ENCODE results near the gene ADAMTS2. TPM values are rescaled to one million over a fixed set of nuclear protein-coding genes. Genes with fewer than 3 reads are reported as not detected.
"Not testable (repeated sequence)": the region's sequence is repeated elsewhere in the genome, so short reads cannot be mapped to it uniquely, and the experiment has no call there.

Gene ADAMTS2
- total and polyA plus RNA-seq, 2 donors from 2014 or later, result 2.0 to 13.6 TPM

DNA sequence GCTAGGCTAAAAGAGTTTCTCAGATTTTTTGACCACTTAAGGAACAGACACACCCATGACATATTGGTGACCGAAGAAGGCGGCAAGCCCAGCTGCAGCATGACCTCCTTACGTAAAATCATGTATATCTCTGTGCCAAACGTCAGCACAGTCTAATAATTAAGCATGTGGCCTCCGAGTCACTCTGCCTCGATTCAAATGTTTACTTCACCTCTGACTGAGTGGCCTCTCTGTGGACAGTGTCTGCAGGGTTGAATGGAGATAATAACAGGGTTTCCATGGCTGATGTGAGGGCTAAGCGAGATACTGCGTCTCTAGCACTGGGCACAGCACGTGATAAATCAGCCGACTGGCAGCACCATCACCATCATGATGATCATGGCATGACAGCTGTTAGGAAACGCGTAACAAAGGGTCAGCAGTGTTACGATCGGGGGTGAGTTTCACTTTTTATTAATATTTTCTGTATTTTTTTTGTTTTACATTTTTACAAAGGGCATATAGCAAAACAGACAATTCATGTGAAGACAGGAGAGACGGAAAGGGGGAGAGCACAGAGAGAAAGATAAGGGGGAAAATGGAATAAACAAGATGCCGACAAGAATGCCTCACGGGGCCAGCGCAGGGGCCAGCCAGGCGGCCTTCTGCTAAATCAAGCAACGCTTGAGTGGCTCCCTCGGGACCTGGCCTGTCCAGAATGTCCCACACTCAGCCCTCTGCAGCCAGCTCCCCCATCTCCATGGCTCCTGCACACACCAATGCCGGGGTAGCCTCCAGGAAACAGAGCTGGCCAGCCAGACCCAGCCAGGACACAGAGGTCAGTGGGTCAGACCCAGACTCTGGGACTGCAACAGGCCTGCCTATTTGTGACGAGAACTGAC lies 60.3 kb downstream of the ADAMTS2 start:
- H3K36me3 ChIP-seq (ENCODE audit: control insufficient read depth in 2 of 3, insufficient read depth in 3 of 3, low read length in 3 of 3), result no peaks in the 10 kb centered on the region
- peak; percentile 70 to 96 (median 77) for DNase-seq
- peak overlapping the region; percentile 51 to 75 for H3K27ac ChIP-seq (ENCODE audit: low read depth in 2 of 2, low read length in 2 of 2)
- intact Hi-C loops (cut with DNase I), result no loop called here
- H3K9ac ChIP-seq (ENCODE audit: low read length in 3 of 3), result no peak overlapping the region
- TF ChIP-seq, protein P1, sequence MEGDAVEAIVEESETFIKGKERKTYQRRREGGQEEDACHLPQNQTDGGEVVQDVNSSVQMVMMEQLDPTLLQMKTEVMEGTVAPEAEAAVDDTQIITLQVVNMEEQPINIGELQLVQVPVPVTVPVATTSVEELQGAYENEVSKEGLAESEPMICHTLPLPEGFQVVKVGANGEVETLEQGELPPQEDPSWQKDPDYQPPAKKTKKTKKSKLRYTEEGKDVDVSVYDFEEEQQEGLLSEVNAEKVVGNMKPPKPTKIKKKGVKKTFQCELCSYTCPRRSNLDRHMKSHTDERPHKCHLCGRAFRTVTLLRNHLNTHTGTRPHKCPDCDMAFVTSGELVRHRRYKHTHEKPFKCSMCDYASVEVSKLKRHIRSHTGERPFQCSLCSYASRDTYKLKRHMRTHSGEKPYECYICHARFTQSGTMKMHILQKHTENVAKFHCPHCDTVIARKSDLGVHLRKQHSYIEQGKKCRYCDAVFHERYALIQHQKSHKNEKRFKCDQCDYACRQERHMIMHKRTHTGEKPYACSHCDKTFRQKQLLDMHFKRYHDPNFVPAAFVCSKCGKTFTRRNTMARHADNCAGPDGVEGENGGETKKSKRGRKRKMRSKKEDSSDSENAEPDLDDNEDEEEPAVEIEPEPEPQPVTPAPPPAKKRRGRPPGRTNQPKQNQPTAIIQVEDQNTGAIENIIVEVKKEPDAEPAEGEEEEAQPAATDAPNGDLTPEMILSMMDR (IDR thresholded peaks at IDR 0.05; ENCODE audit: borderline replicate concordance, extremely low read depth, insufficient read depth), result no peak
- no peaks in the 10 kb centered on the region for H3K4me1 ChIP-seq (ENCODE audit: control insufficient read depth in 2 of 3, insufficient read depth in 2 of 3, low read depth in 1 of 3, low read length in 3 of 3)
- no peak overlapping the region for H3K4me3 ChIP-seq (ENCODE audit: low read length in 3 of 3)
- no peaks in the 10 kb centered on the region for H3K9me3 ChIP-seq (ENCODE audit: control insufficient read depth in 2 of 3, insufficient read depth in 1 of 3, low read length in 3 of 3)
- H3K27me3 ChIP-seq (ENCODE audit: control insufficient read depth, insufficient read depth, low read length), result no peaks in the 10 kb centered on the region
- FAIRE-seq, result no peak

DNA sequence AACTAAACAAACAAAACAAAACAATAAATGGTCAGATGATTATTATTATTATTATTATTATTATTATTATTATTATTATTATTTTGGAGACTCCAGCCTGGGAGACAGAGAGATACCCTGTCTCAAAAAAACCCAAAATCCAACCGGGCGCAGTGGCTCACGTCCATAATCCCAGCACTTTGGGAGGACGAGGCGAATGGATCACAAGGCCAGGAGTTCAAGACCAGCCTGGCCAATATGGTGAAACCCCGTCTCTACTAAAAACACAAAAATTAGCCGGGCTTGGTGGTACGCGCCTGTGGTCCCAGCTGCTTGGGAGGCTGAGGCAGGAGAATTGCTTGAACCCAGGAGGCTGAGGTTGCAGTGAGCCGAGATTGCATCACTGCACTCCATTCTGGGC lies 61.4 kb downstream of the ADAMTS2 start:
- H3K27me3 ChIP-seq (ENCODE audit: control insufficient read depth, insufficient read depth, low read length); H3K4me3 ChIP-seq (ENCODE audit: low read length in 3 of 3); H3K9me3 ChIP-seq (ENCODE audit: control insufficient read depth in 2 of 3, insufficient read depth in 1 of 3, low read length in 3 of 3); H3K9ac ChIP-seq (ENCODE audit: low read length in 3 of 3); H3K27ac ChIP-seq (ENCODE audit: low read depth in 2 of 2, low read length in 2 of 2); H3K4me1 ChIP-seq (ENCODE audit: control insufficient read depth in 2 of 3, insufficient read depth in 2 of 3, low read depth in 1 of 3, low read length in 3 of 3); intact Hi-C loops (cut with DNase I); H3K36me3 ChIP-seq (ENCODE audit: control insufficient read depth in 2 of 3, insufficient read depth in 3 of 3, low read length in 3 of 3); FAIRE-seq: not testable (repeated sequence)
- DNase-seq, result peak in 1 of 5 donors; percentile 11

DNA sequence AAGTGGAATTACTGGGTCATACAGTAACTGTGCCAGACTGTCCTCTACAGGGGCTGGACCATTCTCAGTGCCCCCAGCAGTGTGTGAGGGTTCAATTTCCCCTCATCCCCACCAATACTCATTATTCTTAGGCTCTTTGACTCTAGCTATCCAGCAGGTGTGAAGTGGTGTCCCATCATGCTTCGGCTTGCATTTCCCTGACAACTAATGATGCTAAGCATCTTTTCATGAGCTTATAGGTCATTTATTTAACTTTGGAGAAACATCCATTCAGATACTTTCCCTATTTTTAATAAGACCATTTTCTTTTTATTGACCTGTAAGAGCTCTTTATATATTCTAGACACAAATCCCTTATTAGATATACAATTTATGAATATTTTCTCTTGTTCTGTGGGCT lies 63.6 kb downstream of the ADAMTS2 start:
- intact Hi-C loops (cut with DNase I), result no loop called here
- no peak for DNase-seq
- TF ChIP-seq, protein P1 (IDR thresholded peaks at IDR 0.05; ENCODE audit: borderline replicate concordance, extremely low read depth, insufficient read depth), result no peak

DNA sequence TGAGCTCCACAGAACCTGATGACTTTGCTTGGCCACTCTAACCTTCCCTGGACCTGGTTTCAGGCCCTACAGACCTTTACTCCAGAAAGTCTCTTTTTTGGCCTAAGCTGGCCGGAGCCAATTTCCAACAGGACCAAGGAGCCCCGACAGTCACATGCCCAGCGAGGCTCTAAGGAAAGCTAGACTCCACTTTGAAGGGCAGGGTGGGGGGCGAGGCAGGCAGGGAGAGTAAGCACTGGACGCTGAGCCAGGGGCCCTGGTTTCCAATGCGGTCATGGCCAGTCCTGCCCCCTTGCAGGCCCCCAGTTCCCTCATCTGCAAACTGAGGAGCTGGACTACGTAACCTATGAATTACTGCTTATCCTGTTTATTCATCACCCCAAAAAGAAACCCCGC lies 65.2 kb downstream of the ADAMTS2 start:
- DNase-seq (peak in 1 of 5 donors; percentile 38), FAIRE-seq (no peak)
- Histone ChIP-seq H3K27ac (ENCODE audit: low read depth in 2 of 2, low read length in 2 of 2) (no peak overlapping the region), H3K9ac (ENCODE audit: low read length in 3 of 3) (no peak overlapping the region), H3K9me3 (ENCODE audit: control insufficient read depth in 2 of 3, insufficient read depth in 1 of 3, low read length in 3 of 3) (no peaks in the 10 kb centered on the region), H3K4me1 (ENCODE audit: control insufficient read depth in 2 of 3, insufficient read depth in 2 of 3, low read depth in 1 of 3, low read length in 3 of 3) (peaks cover 0 to 9% (median 0%) of the 10 kb centered on the region in 3 donors), H3K36me3 (ENCODE audit: control insufficient read depth in 2 of 3, insufficient read depth in 3 of 3, low read length in 3 of 3) (no peaks in the 10 kb centered on the region), H3K27me3 (ENCODE audit: control insufficient read depth, insufficient read depth, low read length) (no peaks in the 10 kb centered on the region), H3K4me3 (ENCODE audit: low read length in 3 of 3) (no peak overlapping the region)
- intact Hi-C loops (cut with DNase I), result no loop called here
- TF ChIP-seq, protein P1 (IDR thresholded peaks at IDR 0.05; ENCODE audit: borderline replicate concordance, extremely low read depth, insufficient read depth), result no peak

More for the DNA sequence above, 63.6 kb downstream of the ADAMTS2 start:
- Histone ChIP-seq H3K4me1 (ENCODE audit: control insufficient read depth in 2 of 3, insufficient read depth in 2 of 3, low read depth in 1 of 3, low read length in 3 of 3) (peaks cover 0 to 2% (median 0%) of the 10 kb centered on the region in 3 donors), H3K36me3 (ENCODE audit: control insufficient read depth in 2 of 3, insufficient read depth in 3 of 3, low read length in 3 of 3) (no peaks in the 10 kb centered on the region), H3K27ac (ENCODE audit: low read depth in 2 of 2, low read length in 2 of 2) (no peak overlapping the region), H3K9me3 (ENCODE audit: control insufficient read depth in 2 of 3, insufficient read depth in 1 of 3, low read length in 3 of 3) (no peaks in the 10 kb centered on the region), H3K4me3 (ENCODE audit: low read length in 3 of 3) (no peak overlapping the region), H3K9ac (ENCODE audit: low read length in 3 of 3) (no peak overlapping the region), H3K27me3 (ENCODE audit: control insufficient read depth, insufficient read depth, low read length) (no peaks in the 10 kb centered on the region)
- no peak for FAIRE-seq

Measured in kidney (tissue), 14 donors.